SKM-1 treated with dmso at 0.1 percent for 144 hours (cell line): Measurements from ENCODE around the gene NOG.

Experiments used
- DNase-seq: peaks from one replicate; lab custom pipeline; 2025; ENCODE audit not compliant: unreplicated experiment; lab: John Stamatoyannopoulos, UW

NOG gene

DNA sequence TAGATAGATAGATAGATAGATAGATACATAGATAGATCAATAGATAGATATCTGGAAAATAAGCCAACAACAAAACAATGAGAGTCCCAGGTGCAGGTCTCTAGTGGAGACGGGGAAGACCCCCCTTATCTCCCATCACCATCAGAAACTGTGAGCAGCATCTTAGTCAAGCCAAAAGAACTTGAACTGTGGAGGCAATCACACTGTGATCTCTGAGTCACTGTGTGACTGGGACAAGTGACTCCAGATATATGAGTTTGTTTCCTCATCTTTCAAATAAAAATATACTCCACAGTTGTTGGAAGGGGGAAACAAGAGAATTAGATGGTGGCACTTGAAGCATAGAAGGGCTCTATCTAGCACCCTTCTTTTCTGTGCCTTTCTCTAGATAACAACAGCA lies 42.1 kb downstream of the NOG start:
- no peak for DNase-seq

DNA sequence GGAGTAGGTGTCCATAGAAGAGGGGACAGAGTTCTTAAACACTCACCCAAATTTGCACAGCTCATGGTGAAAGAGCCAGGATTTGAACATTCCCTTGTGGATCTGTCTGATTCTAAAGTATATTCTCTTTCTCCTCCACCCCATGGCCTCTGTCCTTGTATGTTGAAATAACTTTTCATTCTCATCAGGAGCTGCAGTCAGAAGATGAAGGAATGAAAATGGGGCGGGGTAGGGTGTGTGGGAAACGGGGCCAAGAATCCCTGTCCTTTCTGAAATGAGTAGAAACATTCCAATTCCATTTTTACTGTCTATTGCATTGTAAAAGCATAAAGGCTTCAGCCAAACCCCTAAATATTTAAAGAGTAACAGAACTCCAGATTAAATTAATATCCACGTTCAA lies 42.8 kb downstream of the NOG start:
- DNase-seq: no peak

GRCh38 chr17:56637254-56637653 lies 43.8 kb downstream of the NOG start:
- no peak for DNase-seq

DNA sequence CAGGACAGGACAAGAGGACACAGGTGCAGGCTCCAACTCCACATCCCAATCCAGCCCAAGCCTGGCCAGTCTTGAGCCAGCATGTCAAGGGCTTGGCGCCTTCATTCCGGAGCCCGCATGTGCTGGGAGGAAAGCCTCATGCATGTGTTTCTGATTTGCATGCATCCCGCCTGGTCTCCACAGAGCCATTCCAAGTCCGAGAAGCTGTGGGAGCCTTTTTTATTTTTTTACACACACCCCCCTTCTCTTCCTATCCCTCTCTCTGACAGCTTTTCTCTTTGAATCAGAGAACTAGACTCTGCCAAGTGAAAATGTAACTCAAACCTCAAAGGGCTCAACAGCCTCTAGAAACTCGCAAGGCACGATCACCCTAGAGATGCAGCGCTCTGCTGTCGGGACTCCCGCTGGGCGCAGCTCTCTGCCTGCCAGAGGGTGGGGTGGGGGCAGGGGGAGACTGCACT lies 45.1 kb downstream of the NOG start:
- no peak for DNase-seq

DNA sequence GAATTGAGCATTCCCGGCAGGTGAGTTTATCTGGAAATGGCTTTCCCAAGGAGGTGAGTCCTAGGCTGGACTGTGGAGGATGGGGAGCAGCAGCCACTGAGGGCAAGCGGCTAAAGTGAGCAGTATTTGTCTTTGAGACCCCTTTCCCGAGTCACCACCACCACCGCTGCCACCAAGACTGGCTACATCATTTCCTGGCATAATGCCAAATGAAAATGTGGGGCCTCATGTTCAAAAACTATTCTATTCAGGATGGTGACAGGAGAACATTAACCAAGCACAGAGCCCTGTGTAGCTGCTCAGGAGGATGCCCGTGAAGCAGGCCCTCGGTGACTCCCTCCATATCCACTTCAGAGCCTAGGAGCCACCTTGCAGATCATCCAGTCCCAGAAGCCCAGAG lies 46.0 kb downstream of the NOG start:
- DNase-seq: no peak

DNA sequence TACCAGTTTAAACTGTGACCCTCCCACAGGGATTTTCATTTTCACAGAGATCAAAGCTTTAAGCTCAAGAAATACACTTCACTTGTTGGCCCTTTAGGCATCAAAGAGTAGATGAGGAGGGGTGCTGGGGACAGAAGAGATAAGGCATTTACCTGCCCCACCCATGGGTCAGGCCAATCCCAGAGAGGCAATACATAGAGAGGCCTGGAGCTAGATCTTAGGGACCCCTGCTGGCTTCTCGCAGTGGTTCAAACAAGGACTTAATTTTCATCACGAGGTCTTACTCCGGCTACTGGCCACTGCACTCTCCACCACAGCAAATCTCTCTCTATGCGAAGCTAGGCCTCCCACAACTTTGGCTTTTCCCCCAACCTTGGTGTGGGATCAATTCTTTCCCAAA lies 46.6 kb downstream of the NOG start:
- no peak for DNase-seq

GRCh38 chr17:56641373-56641772 lies 47.9 kb downstream of the NOG start:
- no peak for DNase-seq

DNA sequence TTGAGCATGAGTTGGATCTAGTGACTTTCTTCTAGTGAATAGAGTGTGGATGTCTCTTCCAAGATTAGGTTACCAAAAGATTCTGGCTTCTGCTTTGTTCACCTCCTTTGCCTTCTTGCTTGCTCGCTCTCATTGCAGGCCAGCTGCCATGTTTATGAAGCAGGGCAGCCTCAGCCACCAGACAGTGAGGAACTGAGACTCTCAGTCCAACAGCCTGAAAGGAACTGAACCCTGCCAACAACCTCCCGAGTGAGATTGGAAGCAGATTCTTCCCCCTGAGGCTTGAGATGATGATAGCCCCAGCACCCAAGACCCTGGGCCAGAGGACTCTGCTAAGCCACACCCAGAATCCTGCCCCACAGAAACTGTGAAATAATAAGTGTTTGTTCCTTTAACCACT lies 48.4 kb downstream of the NOG start:
- no peak for DNase-seq

GRCh38 chr17:56642424-56642823 lies 48.9 kb downstream of the NOG start:
- DNase-seq: no peak
